KOPT-K1 (cell line): ENCODE results near the gene RPS4Y2.
A peak's percentile ranks its signal among the peaks of the same experiment; 100 is the strongest.

ENCODE experiments used
- H3K27ac ChIP-seq: fragments of 200-600 bp; sonication (generic); 2 replicates; pipeline ENCODE4 v1.5.1; 2016; ENCODE audit warnings: antibody characterized with exemption, mild to moderate bottlenecking, low read depth, low read length; ENCODE audit not compliant: poor library complexity, severe bottlenecking
- H3K36me3 ChIP-seq: fragments of 200-600 bp; sonication (generic); 2 replicates; pipeline ENCODE4 v1.5.1; 2017; ENCODE audit warnings: antibody characterized with exemption, mild to moderate bottlenecking, low read length, moderate library complexity; ENCODE audit not compliant: insufficient read depth
- H3K9me3 ChIP-seq: fragments of 200-600 bp; sonication (generic); 2 replicates; pipeline ENCODE4 v1.5.1; 2017; ENCODE audit warnings: antibody characterized with exemption, low read length, mild to moderate bottlenecking; ENCODE audit not compliant: insufficient read depth, poor library complexity, severe bottlenecking

Gene RPS4Y2

GRCh38 chrY:20755808-20756207 lies at the start of gene RPS4Y2:
TSS of gene RPS4Y2 (plus strand) at chrY:20756108. CDS start at chrY:20756164, 56 bp downstream.
- no peak within 1 kb of the TSS for H3K27ac ChIP-seq
- peaks cover 16% of the 10 kb centered on the region for H3K9me3 ChIP-seq
- no peaks in the 10 kb centered on the region for H3K36me3 ChIP-seq

GRCh38 chrY:20714391-20714790 lies 41.5 kb upstream of the RPS4Y2 start:
- H3K27ac ChIP-seq: no peak overlapping the region
- no peaks in the 10 kb centered on the region for H3K36me3 ChIP-seq
- H3K9me3 ChIP-seq: peaks cover 5% of the 10 kb centered on the region

- no peak overlapping the region for H3K27ac ChIP-seq
- H3K9me3 ChIP-seq: no peaks in the 10 kb centered on the region
- H3K36me3 ChIP-seq: no peaks in the 10 kb centered on the region
Observed at GRCh38 chrY:20726184-20726907, 29.6 kb upstream of the RPS4Y2 start.

DNA sequence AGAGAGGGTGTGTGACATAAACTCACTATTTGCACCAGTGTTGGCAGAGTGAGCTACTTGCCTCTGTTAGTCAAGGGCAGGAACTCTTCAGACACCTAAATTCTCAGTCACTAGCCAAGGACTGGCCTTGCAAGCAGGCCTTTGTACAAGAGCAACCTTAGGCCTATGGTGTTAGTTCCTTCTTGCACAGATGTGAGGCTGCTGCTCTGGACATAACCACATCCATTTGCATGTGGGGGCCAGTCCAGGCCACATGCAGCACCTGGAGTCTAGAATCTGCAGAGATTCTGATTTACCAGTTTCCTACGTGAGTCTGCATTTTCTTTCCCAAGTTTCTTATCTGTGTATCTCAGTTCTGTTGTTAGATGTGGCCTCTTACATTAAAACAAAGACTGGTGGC lies 20.7 kb upstream of the RPS4Y2 start:
- no peaks in the 10 kb centered on the region for H3K9me3 ChIP-seq
- H3K36me3 ChIP-seq: no peaks in the 10 kb centered on the region
- no peak overlapping the region for H3K27ac ChIP-seq

DNA sequence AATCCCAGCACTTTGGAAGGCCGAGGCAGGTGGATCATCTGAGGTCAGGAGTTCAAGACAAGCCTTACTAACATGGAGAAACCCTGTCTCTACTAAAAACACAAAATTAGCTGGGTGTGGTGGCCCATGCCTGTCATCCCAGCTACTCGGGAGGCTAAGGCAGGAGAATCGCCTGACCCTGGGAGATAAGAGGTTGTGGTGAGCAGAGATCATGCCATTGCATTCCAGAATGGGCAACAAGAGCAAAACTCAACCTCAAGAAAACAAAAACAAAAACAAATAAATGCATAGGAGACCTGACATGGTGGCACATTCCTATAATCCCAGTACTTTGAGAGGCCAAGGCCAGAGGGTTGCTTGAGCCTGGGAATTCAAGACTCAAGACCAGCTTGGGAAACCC lies 16.1 kb upstream of the RPS4Y2 start:
- no peak overlapping the region for H3K27ac ChIP-seq
- no peaks in the 10 kb centered on the region for H3K36me3 ChIP-seq
- H3K9me3 ChIP-seq: no peaks in the 10 kb centered on the region

DNA sequence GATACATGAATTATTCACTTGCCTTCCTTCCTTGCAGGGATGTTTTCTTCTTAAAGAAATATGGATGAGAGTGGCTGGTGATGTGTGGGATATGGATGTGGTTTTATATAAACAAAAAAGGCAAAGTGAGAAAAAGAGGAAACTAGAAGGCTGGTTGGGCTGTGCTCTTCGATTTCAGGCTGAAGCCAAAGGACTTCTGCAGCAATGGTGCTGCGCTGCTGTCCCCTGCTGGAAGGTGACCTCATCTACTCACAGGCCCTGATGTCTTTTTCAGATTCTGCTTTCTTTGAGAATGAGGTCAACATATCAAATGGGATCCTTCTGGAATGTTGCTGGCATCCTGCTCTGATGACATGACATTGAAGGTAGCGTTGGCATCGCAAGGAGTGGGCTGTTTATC lies 15.3 kb upstream of the RPS4Y2 start:
- H3K27ac ChIP-seq: no peak overlapping the region
- H3K9me3 ChIP-seq: no peaks in the 10 kb centered on the region
- no peaks in the 10 kb centered on the region for H3K36me3 ChIP-seq

DNA sequence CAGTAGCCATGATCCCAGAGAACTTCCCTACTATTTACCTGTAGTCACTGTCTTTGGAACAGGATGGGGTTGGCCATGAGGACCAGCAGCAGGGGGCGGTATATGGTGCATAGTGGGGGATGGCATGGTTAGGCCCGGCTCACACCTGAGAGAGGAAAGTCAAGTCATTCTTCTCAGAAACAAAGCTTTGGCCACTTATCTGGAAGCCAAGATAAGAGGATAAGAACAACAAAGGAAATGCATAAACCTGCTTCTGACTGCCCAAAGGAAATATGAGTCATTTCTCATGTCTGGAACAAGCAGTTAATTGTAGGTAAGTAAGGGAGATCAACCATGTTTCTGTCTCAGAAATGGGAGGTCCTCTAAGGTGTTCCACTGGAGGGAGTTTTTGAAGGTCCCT lies 10.8 kb upstream of the RPS4Y2 start:
- peak overlapping the region; percentile 84 for H3K27ac ChIP-seq
- H3K9me3 ChIP-seq: no peaks in the 10 kb centered on the region
- no peaks in the 10 kb centered on the region for H3K36me3 ChIP-seq

DNA sequence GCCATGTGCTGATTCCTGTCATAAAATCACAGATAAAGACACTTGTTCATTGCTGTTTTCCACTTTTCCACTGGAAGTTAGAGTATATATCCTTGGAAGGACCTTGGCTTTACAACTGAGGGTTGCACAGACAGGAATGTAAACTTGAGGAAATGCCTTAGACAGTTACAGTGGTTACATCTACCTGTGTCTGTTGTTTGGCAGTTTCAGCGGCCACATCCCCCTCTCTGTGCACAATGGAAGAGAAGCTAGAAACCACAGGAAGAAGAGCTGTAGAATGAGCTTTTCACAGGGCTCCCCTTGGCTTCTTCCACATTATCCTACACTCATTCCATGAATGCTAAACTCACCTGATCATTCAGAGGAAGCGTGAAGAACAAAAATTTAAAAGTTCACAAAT lies 9.0 kb upstream of the RPS4Y2 start:
- Histone ChIP-seq H3K27ac (peak overlapping the region; percentile 84), H3K36me3 (no peaks in the 10 kb centered on the region), H3K9me3 (no peaks in the 10 kb centered on the region)

GRCh38 chrY:20763869-20764268 lies 8.0 kb downstream of the RPS4Y2 start:
- Histone ChIP-seq H3K9me3 (no peaks in the 10 kb centered on the region), H3K27ac (no peak overlapping the region), H3K36me3 (no peaks in the 10 kb centered on the region)

- Histone ChIP-seq H3K36me3 (no peaks in the 10 kb centered on the region), H3K27ac (no peak overlapping the region), H3K9me3 (no peaks in the 10 kb centered on the region)
Observed at GRCh38 chrY:20765117-20765516, 9.2 kb downstream of the RPS4Y2 start.

GRCh38 chrY:20770755-20771154 lies 14.8 kb downstream of the RPS4Y2 start:
- no peaks in the 10 kb centered on the region for H3K9me3 ChIP-seq
- H3K36me3 ChIP-seq: no peaks in the 10 kb centered on the region
- no peak overlapping the region for H3K27ac ChIP-seq

GRCh38 chrY:20776104-20776503 lies 20.2 kb downstream of the RPS4Y2 start:
- Histone ChIP-seq H3K9me3 (no peaks in the 10 kb centered on the region), H3K36me3 (no peaks in the 10 kb centered on the region), H3K27ac (no peak overlapping the region)

DNA sequence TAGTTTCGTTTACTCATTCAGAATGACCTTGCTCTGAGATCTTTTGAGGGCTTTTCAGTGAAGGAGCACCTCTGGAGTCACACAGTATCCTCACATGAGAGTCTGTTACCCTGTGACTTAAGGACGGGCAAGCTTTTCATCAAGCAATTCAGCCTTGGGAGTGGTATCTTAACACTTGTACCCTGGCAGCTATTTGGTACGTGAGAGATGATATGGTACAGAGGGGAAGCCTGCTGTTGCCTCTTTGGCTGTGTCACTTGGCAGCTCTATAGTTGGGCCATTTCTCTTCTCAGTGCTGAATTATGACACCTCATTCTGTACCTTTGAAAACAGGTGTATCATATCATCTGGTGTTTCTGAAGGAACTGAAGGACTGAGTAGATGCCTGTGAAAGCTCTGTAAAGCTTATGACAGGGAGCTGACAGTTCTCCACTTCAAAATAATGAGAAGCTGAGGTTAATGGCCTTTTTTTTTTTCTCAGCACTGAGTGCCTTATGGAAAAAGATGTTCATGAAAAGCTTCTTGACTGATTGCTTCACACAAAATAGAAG lies 24.3 kb downstream of the RPS4Y2 start:
- H3K9me3 ChIP-seq: no peaks in the 10 kb centered on the region
- H3K36me3 ChIP-seq: no peaks in the 10 kb centered on the region
- no peak overlapping the region for H3K27ac ChIP-seq

DNA sequence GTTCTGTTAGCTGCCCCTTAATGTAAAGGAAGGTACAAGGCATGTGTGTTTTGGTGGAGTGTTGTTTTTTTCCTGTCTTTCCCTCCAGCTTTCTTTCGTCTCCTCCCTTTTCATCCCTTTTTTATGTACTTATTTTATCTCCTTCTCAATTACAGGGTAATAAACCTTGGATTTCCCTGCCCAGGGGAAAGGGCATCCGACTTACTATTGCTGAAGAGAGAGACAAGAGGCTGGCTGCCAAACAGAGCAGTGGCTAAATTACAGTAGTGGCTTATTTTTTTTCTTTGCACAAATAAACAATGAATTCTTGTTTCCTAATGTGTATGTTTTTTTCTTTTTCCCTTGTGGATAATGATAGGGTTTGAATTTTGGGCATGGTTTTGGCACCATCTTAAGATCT lies 24.9 kb downstream of the RPS4Y2 start:
- Histone ChIP-seq H3K36me3 (no peaks in the 10 kb centered on the region), H3K27ac (no peak overlapping the region), H3K9me3 (no peaks in the 10 kb centered on the region)

- Histone ChIP-seq H3K9me3 (no peaks in the 10 kb centered on the region), H3K27ac (no peak overlapping the region), H3K36me3 (no peaks in the 10 kb centered on the region)
Observed at GRCh38 chrY:20781408-20781807, 25.5 kb downstream of the RPS4Y2 start.

GRCh38 chrY:20784965-20785364 lies 29.1 kb downstream of the RPS4Y2 start:
- no peaks in the 10 kb centered on the region for H3K36me3 ChIP-seq
- no peaks in the 10 kb centered on the region for H3K9me3 ChIP-seq
- H3K27ac ChIP-seq: no peak overlapping the region
